Esophagus muscularis mucosa (tissue), 4 donors: ENCODE measurements around the gene ENOX1. TPM values are rescaled to one million over a fixed set of nuclear protein-coding genes. Genes with fewer than 3 reads are reported as not detected.

ENCODE experiments used
- DNase-seq: peaks from one replicate; pipeline ENCODE4 v3.0.0-alpha.2; 2017; ENCODE audit errors: extremely low spot score
- H3K27ac ChIP-seq, 4 donors: fragments of 200-600 bp; sonication (generic); replicated peaks in 1 of 4; 1 replicate in 3 of 4; 2 replicates in 1 of 4; pipeline ENCODE4 v1.5.1; 2016 to 2019; ENCODE audit warnings: mild to moderate bottlenecking in 1 of 4
- H3K27me3 ChIP-seq, 4 donors: fragments of 200-600 bp; sonication (generic); one replicate each; pipeline versions ENCODE4 v1.5.1 to v1.6.0; 2016 to 2019
- H3K36me3 ChIP-seq, 4 donors: fragments of 200-600 bp; sonication (generic); one replicate each; pipeline ENCODE4 v1.5.1; 2016 to 2019
- H3K4me1 ChIP-seq, 4 donors: fragments of 200-600 bp; sonication (generic); one replicate each; pipeline ENCODE4 v1.5.1; 2016 to 2019
- H3K4me3 ChIP-seq, 4 donors: fragments of 200-600 bp; sonication (generic); 1 replicate in 2 of 4; 2 replicates in 2 of 4; pipeline ENCODE4 v1.5.1; 2016 to 2019; ENCODE audit warnings: mild to moderate bottlenecking in 4 of 4, moderate library complexity in 1 of 4
- H3K9me3 ChIP-seq, 4 donors: fragments of 200-600 bp; sonication (generic); 1 replicate in 3 of 4; 2 replicates in 1 of 4; pipeline ENCODE4 v1.5.1; 2016 to 2019
- EP300 ChIP-seq: sonication (generic); formaldehyde crosslinking; IDR thresholded peaks from one replicate; pipeline ENCODE4 v1.6.1; 2017; ENCODE audit warnings: antibody characterized with exemption
- POLR2A ChIP-seq: fragments of 450-650 bp; IDR thresholded peaks from one replicate; pipeline ENCODE4 v1.6.1; 2017; ENCODE audit warnings: antibody characterized with exemption, moderate library complexity, mild to moderate bottlenecking, low read depth
- POLR2AphosphoS5 ChIP-seq, 2 donors: sonication (generic); formaldehyde crosslinking; IDR thresholded peaks; one replicate each; pipeline ENCODE4 v1.6.1; 2017; ENCODE audit warnings: antibody characterized with exemption in 2 of 2
- WGBS: methylation state at CpG from one replicate; pipeline ENCODE4 v1.1.5; 2018; 5-methylcytosine and 5-hydroxymethylcytosine counted together
- intact Hi-C: fragments of 100-400 bp; cut with DNase I; formaldehyde crosslinking; loops from one replicate; pipeline ENCODE4 v1.15.1; 2023
- total RNA-seq, 4 donors: library from RNA; depleted of rRNA; stranded (reverse); fragments of >200 nt; gene quantifications; one replicate each; pipeline versions ENCODE4 v1.1.0 to v1.2.1, GENCODE V29; 2016
- TF ChIP-seq, protein P1 (sequence below), 3 experiments: fragments of 200-600 bp in 2 of 3; fragments of 450-650 bp in 1 of 3; sonication (generic) in 2 of 3; IDR thresholded peaks; one replicate each; pipeline ENCODE4 v1.5.1; 2017 to 2019; ENCODE audit warnings: antibody characterized with exemption in 3 of 3, mild to moderate bottlenecking in 2 of 3, moderate library complexity in 1 of 3

The ENOX1 gene
- total RNA-seq, 4 donors from 2014 or later, result 9.3 to 14.1 (median 12.4) TPM

DNA sequence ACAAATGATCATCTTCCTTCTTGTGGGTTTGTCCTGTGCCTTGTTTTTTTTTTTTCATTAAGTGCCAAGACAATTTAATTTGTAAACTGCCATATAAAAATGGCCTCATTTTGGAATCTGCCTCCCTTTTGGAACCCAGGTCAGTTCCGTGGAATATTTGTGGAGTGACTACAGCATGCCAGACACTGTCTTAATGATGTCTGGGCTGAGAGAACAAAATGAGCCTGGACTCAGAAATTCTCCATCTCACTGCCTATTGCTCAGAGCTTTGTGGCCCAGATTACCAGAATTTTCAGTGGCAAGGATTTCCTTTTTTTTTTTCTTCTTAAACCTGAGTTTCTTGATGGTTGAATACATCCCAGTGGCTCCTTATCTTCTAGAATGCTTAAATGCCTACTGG, 340.6 kb downstream of the ENOX1 start:
- Histone ChIP-seq H3K27me3 (no peaks in the 10 kb centered on the region), H3K4me1 (peaks cover 0 to 11% (median 7%) of the 10 kb centered on the region in 4 donors), H3K4me3 (no peak overlapping the region), H3K27ac (no peak overlapping the region), H3K9me3 (no peaks in the 10 kb centered on the region), H3K36me3 (no peaks in the 10 kb centered on the region)
- 64% methylated on average over 1 of the region's 1 CpG for WGBS
- intact Hi-C loops, result no loop called here
- TF ChIP-seq POLR2AphosphoS5 (IDR thresholded peaks at IDR 0.05) (no peak), EP300 (no peak), POLR2A (no peak)
- TF ChIP-seq, protein P1, sequence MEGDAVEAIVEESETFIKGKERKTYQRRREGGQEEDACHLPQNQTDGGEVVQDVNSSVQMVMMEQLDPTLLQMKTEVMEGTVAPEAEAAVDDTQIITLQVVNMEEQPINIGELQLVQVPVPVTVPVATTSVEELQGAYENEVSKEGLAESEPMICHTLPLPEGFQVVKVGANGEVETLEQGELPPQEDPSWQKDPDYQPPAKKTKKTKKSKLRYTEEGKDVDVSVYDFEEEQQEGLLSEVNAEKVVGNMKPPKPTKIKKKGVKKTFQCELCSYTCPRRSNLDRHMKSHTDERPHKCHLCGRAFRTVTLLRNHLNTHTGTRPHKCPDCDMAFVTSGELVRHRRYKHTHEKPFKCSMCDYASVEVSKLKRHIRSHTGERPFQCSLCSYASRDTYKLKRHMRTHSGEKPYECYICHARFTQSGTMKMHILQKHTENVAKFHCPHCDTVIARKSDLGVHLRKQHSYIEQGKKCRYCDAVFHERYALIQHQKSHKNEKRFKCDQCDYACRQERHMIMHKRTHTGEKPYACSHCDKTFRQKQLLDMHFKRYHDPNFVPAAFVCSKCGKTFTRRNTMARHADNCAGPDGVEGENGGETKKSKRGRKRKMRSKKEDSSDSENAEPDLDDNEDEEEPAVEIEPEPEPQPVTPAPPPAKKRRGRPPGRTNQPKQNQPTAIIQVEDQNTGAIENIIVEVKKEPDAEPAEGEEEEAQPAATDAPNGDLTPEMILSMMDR (IDR thresholded peaks at IDR 0.05), result no peak
- no peak for DNase-seq

DNA sequence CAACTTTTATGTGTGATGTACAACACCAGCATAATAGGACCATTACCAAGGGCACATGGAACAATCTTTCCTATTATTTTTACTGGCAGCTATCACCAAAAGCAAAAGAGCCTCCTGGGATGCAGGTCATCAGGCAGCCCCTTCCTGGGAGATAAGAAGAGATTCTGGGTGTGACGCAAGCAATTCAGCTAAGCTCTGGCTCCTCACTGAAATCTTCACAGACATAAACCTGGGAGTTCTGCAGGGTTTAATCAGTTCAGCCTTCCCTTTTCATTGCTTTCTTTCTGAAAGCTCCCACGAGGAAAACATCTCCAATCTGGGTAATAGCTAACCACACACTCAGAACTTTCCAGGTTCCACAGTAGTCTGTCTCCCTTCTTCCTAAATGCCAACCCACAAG, 341.1 kb downstream of the ENOX1 start:
- TF ChIP-seq EP300 (no peak), POLR2A (no peak), POLR2AphosphoS5 (IDR thresholded peaks at IDR 0.05) (no peak)
- TF ChIP-seq, protein P1 (IDR thresholded peaks at IDR 0.05), result no peak
- Histone ChIP-seq H3K27me3 (no peaks in the 10 kb centered on the region), H3K4me3 (no peak overlapping the region), H3K36me3 (no peaks in the 10 kb centered on the region), H3K9me3 (no peaks in the 10 kb centered on the region), H3K27ac (no peak overlapping the region), H3K4me1 (peaks cover 0 to 11% (median 7%) of the 10 kb centered on the region in 4 donors)
- intact Hi-C loops, result no loop called here
- no peak for DNase-seq
- 93% methylated on average over 2 of the region's 2 CpGs for WGBS

DNA sequence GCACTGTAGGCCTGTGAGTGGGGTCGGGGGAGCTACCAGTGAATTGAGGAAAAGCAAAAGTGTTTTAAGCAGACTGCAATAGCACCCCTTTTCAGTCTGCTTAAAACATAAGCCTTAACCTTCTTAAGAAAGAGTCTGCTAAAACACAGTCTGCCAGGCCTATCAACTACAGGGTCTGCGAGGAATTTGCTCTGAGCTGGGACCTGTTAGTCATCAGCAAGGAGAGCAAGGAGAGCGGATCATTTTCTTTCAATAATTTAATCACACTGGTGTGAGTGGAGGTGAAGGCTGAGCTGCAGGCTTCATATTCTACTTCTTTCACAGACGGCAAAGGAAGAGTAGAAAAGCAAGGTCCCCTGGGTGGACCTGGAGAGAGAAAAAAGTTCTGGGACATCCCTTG, 342.7 kb downstream of the ENOX1 start:
- Histone ChIP-seq H3K9me3 (no peaks in the 10 kb centered on the region), H3K27me3 (no peaks in the 10 kb centered on the region), H3K27ac (no peak overlapping the region), H3K4me1 (peaks cover 0 to 11% (median 7%) of the 10 kb centered on the region in 4 donors), H3K4me3 (no peak overlapping the region), H3K36me3 (no peaks in the 10 kb centered on the region)
- DNase-seq, result no peak
- intact Hi-C loops, result no loop called here
- TF ChIP-seq EP300 (no peak), POLR2A (no peak), POLR2AphosphoS5 (IDR thresholded peaks at IDR 0.05) (no peak)
- TF ChIP-seq, protein P1 (IDR thresholded peaks at IDR 0.05), result no peak
- whole genome bisulfite sequencing, result 90% methylated on average over 4 of the region's 4 CpGs

DNA sequence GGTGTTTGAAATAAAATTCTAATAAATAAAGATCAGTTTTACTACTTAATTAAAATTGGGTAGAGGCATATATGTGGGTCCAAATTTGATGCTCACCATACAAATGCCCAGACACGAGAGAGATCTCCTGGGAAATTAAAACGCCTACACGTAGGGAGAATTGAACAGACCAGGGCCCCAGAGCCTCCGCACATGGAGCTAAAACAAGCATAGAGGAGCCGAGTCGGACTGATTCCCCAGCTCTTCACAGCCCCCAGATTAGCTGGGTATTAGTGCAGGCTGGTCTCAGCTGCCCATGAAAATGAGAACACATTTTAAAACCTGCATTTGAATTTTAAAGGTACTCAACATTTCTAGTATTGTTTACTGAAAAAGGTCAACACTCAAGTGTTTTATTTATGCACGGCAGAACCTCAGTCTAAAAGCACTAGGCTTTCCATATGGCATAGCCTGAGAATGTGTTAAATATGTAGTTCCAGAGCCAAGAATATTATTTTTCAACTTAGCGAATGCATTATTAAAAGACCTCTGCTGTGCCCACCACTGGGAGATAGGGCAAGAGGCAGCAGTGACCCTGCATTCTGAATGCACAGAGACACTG, 344.8 kb downstream of the ENOX1 start:
- TF ChIP-seq EP300, result no peak
- TF ChIP-seq POLR2AphosphoS5 (IDR thresholded peaks at IDR 0.05), result no peak
- TF ChIP-seq, protein P1 (IDR thresholded peaks at IDR 0.05), result no peak
- no peak for TF ChIP-seq POLR2A
- 84% methylated on average over 8 of the region's 8 CpGs for WGBS
- Histone ChIP-seq H3K4me3 (no peak overlapping the region), H3K36me3 (no peaks in the 10 kb centered on the region), H3K9me3 (no peaks in the 10 kb centered on the region), H3K27ac (no peak overlapping the region), H3K4me1 (peaks cover 0 to 11% (median 7%) of the 10 kb centered on the region in 4 donors), H3K27me3 (no peaks in the 10 kb centered on the region)
- DNase-seq, result no peak
- intact Hi-C loops, result no loop called here

DNA sequence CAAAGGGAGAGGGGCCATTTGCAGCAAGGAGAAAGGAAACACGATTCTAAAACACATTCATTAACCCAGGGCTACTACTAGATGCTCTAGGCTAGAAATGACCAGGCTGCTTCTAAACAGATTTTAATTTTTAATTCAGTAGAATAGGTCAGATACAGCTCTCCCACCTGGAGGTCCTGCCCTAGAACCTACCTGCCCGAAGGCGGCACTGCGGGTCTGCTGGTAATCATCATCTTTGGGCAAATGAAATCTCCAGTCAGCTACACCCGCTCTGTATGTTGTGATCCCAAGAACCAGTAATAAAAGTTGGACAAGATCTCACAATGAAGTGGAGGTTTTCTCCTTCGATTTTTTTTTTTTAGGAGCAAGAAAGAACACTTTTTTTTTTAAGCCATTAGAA, 345.3 kb downstream of the ENOX1 start:
- Histone ChIP-seq H3K27me3 (no peaks in the 10 kb centered on the region), H3K36me3 (no peaks in the 10 kb centered on the region), H3K27ac (no peak overlapping the region), H3K4me1 (peaks cover 0 to 9% (median 7%) of the 10 kb centered on the region in 4 donors), H3K9me3 (no peaks in the 10 kb centered on the region), H3K4me3 (no peak overlapping the region)
- intact Hi-C loops, result no loop called here
- 88% methylated on average over 6 of the region's 6 CpGs for WGBS
- DNase-seq, result no peak
- TF ChIP-seq, protein P1 (IDR thresholded peaks at IDR 0.05), result no peak
- TF ChIP-seq POLR2A (no peak), EP300 (no peak), POLR2AphosphoS5 (IDR thresholded peaks at IDR 0.05) (no peak)
